Activated CD8-positive, alpha-beta memory T cell treated with anti-CD3 and anti-CD28 coated beads, Interleukin-2, amount 50 U/mL, for 1 hour (primary cell): ENCODE data around the gene CD1C.
"Not testable (repeated sequence)": the region's sequence is repeated elsewhere in the genome, so short reads cannot be mapped to it uniquely, and the experiment has no call there.

Source experiments
- DNase-seq: peaks from one replicate; pipeline ENCODE4 v3.0.0-alpha.2; 2020; ENCODE audit errors: extremely low read depth

The CD1C gene

GRCh38 chr1:158328426-158328825 lies 38.7 kb downstream of the CD1C start:
- DNase-seq: no peak

- no peak for DNase-seq
Observed at GRCh38 chr1:158329300-158329699, 39.6 kb downstream of the CD1C start.

- no peak for DNase-seq
Observed at GRCh38 chr1:158329733-158330132, 40.0 kb downstream of the CD1C start.

- no peak for DNase-seq
Observed at GRCh38 chr1:158330391-158331105, 40.8 kb downstream of the CD1C start.

- no peak for DNase-seq
Observed at GRCh38 chr1:158331106-158331425, 41.3 kb downstream of the CD1C start.

GRCh38 chr1:158331481-158332150 lies 41.9 kb downstream of the CD1C start, which contains the start of gene CD1B:
CD1B (minus strand) TSS chr1:158331531; CDS start chr1:158331423, 108 bp downstream.
- DNase-seq: no peak

- no peak for DNase-seq
Observed at GRCh38 chr1:158333405-158334155, 43.9 kb downstream of the CD1C start.

GRCh38 chr1:158334526-158335212 lies 44.9 kb downstream of the CD1C start:
- DNase-seq: no peak

GRCh38 chr1:158335213-158335532 lies 45.5 kb downstream of the CD1C start:
- no peak for DNase-seq

- not testable (repeated sequence) for DNase-seq
Observed at GRCh38 chr1:158336413-158336812, 46.7 kb downstream of the CD1C start.
